RWPE2 (cell line): ENCODE results near the gene FAM193B.

Experiments used
- ATAC-seq: fragments of 200-7000 bp; cut with Tn5 transposase; 3 replicates; pipeline ENCODE4 v1.9.1; 2021; ENCODE audit warnings: low read depth
- DNase-seq: peaks from one replicate; pipeline ENCODE4 v3.0.0-alpha.2; 2020; ENCODE audit warnings: low spot score
- H3K27ac ChIP-seq: fragments of 450-650 bp; 2 replicates; pipeline ENCODE4 v1.5.1; 2017; ENCODE audit warnings: mild to moderate bottlenecking; ENCODE audit not compliant: poor library complexity, severe bottlenecking
- H3K27me3 ChIP-seq: fragments of 250-450 bp; sonication (Bioruptor Pico); 2 replicates; pipeline ENCODE4 v1.5.1; 2021; ENCODE audit warnings: mild to moderate bottlenecking, moderate library complexity; ENCODE audit not compliant: insufficient read depth, poor library complexity, severe bottlenecking
- H3K36me3 ChIP-seq: fragments of 250-450 bp; sonication (Bioruptor Pico); 2 replicates; pipeline ENCODE4 v1.5.1; 2020; ENCODE audit warnings: low read depth, mild to moderate bottlenecking, moderate library complexity
- H3K4me1 ChIP-seq: fragments of 250-450 bp; sonication (Bioruptor Pico); 2 replicates; pipeline ENCODE4 v1.5.1; 2021; ENCODE audit warnings: mild to moderate bottlenecking, moderate library complexity; ENCODE audit not compliant: insufficient read depth, poor library complexity, severe bottlenecking
- H3K4me3 ChIP-seq: fragments of 250-450 bp; sonication (Bioruptor Pico); 2 replicates; pipeline ENCODE4 v1.5.1; 2021; ENCODE audit warnings: mild to moderate bottlenecking, moderate library complexity; ENCODE audit not compliant: severe bottlenecking
- H3K9me3 ChIP-seq: fragments of 250-450 bp; sonication (Bioruptor Pico); 2 replicates; pipeline ENCODE4 v1.5.1; 2021; ENCODE audit warnings: mild to moderate bottlenecking, moderate library complexity; ENCODE audit not compliant: severe bottlenecking
- TF ChIP-seq, protein P1 (sequence below): fragments of 450-650 bp; IDR thresholded peaks from one replicate; pipeline ENCODE4 v1.5.1; 2017; ENCODE audit warnings: mild to moderate bottlenecking, moderate library complexity; ENCODE audit not compliant: poor library complexity, severe bottlenecking

The FAM193B gene

DNA sequence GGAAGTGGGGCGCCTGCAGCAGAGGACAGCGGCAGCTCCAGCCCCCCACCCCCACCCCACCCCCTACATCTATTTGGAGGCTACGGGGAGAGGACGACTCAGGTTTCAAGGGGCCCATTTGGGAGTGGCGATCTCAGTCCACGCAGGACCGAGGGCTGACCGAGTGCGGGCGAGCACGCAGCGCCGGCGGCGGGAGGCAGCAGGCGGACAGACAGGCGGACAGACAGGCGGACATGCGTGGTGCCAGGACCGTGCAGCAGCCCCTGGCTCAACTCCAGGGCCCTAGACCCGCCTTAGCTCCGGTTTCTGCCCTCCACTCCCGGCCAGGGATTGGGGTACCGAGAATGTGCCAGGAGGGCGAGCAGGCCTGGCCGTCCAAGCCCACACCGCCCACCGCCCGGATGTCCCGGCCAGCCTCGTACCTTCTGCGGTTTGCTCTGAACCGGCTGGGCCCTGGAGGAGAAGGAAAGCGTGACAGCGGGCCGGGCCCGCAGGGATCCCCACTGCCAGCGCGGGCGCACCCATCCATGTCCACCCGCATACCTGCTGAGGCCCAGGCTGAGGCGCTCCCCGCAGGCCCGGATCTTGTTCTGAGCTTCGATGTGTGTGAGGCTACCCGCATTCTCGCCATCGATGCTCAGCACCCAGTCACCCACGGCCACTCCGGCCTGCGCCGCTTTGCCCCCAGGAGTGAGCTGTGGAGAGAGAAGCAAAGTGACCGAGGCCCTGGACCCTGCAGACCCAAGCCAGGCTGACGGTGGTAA is 62.2 kb downstream of the FAM193B start:
- Histone ChIP-seq H3K9me3 (no peaks in the 10 kb centered on the region), H3K27me3 (no peaks in the 10 kb centered on the region), H3K36me3 (peaks cover 85% of the 10 kb centered on the region), H3K4me3 (no peak overlapping the region), H3K4me1 (peaks cover 26% of the 10 kb centered on the region), H3K27ac (peak overlapping the region; percentile 96)
- DNase-seq (no peak), ATAC-seq (no peak)
- TF ChIP-seq, protein P1, sequence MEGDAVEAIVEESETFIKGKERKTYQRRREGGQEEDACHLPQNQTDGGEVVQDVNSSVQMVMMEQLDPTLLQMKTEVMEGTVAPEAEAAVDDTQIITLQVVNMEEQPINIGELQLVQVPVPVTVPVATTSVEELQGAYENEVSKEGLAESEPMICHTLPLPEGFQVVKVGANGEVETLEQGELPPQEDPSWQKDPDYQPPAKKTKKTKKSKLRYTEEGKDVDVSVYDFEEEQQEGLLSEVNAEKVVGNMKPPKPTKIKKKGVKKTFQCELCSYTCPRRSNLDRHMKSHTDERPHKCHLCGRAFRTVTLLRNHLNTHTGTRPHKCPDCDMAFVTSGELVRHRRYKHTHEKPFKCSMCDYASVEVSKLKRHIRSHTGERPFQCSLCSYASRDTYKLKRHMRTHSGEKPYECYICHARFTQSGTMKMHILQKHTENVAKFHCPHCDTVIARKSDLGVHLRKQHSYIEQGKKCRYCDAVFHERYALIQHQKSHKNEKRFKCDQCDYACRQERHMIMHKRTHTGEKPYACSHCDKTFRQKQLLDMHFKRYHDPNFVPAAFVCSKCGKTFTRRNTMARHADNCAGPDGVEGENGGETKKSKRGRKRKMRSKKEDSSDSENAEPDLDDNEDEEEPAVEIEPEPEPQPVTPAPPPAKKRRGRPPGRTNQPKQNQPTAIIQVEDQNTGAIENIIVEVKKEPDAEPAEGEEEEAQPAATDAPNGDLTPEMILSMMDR = no peak

DNA sequence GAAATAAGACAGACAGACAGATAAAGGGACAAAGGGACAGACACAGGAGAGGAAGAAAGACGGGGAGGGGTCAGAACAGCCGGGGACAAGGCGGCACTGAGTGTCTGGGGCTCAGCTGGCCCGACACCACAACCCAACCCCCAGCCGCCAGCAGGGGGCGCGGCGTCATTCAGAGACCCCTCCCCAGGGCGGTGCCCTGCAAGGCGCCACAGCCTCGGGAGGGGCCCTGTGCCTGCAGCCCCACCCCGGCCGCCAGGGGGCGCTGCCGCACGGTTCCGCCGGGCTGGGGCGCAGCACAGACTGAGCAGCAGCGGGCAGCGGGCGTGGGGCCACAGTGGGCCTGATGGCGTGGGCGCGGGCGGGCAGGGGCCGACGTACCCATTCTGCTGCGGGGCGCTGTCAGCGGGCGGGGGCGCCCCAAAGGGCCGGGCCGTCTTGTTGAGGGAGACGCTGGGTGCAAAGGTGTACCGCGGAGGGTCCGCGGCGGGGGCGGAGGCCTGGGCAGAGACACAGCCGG is 62.9 kb downstream of the FAM193B start:
- DNase-seq (no peak), ATAC-seq (peak; percentile 2; the same call in 1 of the 3 replicates)
- H3K4me3 ChIP-seq = no peak overlapping the region
- peak overlapping the region; percentile 11 for H3K27ac ChIP-seq
- H3K9me3 ChIP-seq = no peaks in the 10 kb centered on the region
- H3K4me1 ChIP-seq = peaks cover 26% of the 10 kb centered on the region
- no peaks in the 10 kb centered on the region for H3K27me3 ChIP-seq
- H3K36me3 ChIP-seq = peaks cover 90% of the 10 kb centered on the region
- TF ChIP-seq, protein P1 = peak; percentile 94

DNA sequence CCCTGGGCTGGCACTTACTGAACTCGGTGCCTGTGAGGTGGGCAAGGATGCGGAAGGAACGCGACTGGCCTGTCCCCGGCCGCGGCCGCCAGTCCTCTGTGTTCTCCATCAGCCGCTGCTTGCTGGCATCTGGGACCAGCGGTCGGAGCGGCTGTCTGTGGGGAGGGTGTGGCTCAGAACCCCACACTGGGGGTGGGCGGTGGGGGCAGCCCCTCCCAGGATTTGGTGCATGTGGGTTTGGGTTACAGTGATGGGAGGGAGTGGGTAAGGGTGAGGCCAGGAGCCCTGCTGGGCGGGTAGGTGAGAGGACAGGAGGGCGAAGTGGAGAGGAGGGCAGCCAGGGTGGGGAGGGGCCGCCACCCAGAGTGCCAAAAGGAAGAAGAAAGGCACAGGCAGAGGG is 63.4 kb downstream of the FAM193B start:
- TF ChIP-seq, protein P1 = no peak
- DNase-seq = no peak
- Histone ChIP-seq H3K4me1 (peaks cover 24% of the 10 kb centered on the region), H3K4me3 (no peak overlapping the region), H3K9me3 (no peaks in the 10 kb centered on the region), H3K36me3 (peaks cover 90% of the 10 kb centered on the region), H3K27ac (peak overlapping the region; percentile 11), H3K27me3 (no peaks in the 10 kb centered on the region)
- ATAC-seq = no peak

DNA sequence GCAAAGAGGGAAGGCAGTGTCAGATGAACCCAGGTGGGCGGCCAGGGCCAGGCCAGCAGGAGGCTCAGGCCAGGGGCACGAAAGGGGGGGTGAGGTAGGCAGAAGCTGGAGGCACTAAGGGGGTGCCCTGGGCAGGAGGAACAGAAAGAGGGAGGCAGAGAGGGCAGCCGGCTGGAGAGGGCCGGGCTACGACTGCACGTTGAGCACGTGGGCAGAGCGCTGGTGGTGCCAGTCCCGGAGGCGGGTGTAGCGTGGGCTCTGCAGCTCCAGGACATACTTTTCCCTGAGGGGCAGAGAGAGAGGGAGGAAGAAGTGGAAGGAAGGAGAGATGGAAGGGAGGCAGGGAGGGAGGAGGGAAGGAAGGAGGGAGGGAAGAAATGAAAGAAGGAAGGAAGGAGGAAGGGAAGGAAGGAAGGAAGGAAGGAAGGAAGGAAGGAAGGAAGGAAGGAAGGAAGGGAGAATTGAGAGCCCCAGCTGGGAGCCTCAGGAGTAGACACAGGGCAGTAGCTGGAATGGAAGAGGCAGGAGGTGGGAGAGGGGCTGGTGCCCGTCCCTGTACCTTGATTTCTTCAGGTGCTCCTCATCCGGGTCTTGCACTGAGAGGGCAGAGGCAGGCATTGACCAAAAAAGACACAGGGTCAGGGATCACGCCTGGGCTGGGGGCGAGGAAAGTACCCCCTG is 63.9 kb downstream of the FAM193B start:
- Histone ChIP-seq H3K4me1 (peaks cover 18% of the 10 kb centered on the region), H3K27me3 (no peaks in the 10 kb centered on the region), H3K27ac (peak overlapping the region; percentile 11), H3K9me3 (no peaks in the 10 kb centered on the region), H3K4me3 (no peak overlapping the region), H3K36me3 (peaks cover 90% of the 10 kb centered on the region)
- TF ChIP-seq, protein P1 = no peak
- ATAC-seq (no peak), DNase-seq (no peak)
